ENCODE measurements around the gene LSAMP. TPM values are rescaled to one million over a fixed set of nuclear protein-coding genes. Genes with fewer than 3 reads are reported as not detected.

LSAMP gene
- total and polyA plus RNA-seq, 9 of the 15 experiments (the other 6 are each of a cell fraction or from before 2014, with no cell fraction given), result 0.09 to 0.11 TPM; not detected in 7

GRCh38 chr3:116417151-116417550 is 28.1 kb downstream of the LSAMP start (continued):
- TF ChIP-seq PCBP1 (IDR thresholded peaks at IDR 0.05; ENCODE audit: low read depth, low read length, poor library complexity, severe bottlenecking) (no peak), PTTG1 (tag; IDR thresholded peaks at IDR 0.05; ENCODE audit: low read depth) (no peak), NFIX (CRISPR knock-in tag; IDR thresholded peaks at IDR 0.05; ENCODE audit: low read depth) (no peak), FOXJ3 (CRISPR knock-in tag; IDR thresholded peaks at IDR 0.05) (no peak), THRAP3 (IDR thresholded peaks at IDR 0.05; ENCODE audit: borderline replicate concordance) (no peak), TEAD4 (IDR thresholded peaks at IDR 0.05; ENCODE audit: low read length) (no peak), TEAD4 (CRISPR knock-in tag; IDR thresholded peaks at IDR 0.05; ENCODE audit: borderline replicate concordance) (no peak), ZNF146 (CRISPR knock-in tag; IDR thresholded peaks at IDR 0.05; ENCODE audit: unreplicated experiment) (no peak), ZNF133 (CRISPR knock-in tag; IDR thresholded peaks at IDR 0.05) (no peak)
- TF ChIP-seq, protein P1, sequence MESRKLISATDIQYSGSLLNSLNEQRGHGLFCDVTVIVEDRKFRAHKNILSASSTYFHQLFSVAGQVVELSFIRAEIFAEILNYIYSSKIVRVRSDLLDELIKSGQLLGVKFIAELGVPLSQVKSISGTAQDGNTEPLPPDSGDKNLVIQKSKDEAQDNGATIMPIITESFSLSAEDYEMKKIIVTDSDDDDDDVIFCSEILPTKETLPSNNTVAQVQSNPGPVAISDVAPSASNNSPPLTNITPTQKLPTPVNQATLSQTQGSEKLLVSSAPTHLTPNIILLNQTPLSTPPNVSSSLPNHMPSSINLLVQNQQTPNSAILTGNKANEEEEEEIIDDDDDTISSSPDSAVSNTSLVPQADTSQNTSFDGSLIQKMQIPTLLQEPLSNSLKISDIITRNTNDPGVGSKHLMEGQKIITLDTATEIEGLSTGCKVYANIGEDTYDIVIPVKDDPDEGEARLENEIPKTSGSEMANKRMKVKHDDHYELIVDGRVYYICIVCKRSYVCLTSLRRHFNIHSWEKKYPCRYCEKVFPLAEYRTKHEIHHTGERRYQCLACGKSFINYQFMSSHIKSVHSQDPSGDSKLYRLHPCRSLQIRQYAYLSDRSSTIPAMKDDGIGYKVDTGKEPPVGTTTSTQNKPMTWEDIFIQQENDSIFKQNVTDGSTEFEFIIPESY (CRISPR knock-in tag; IDR thresholded peaks at IDR 0.05), result no peak
- TF ChIP-seq, protein P2, sequence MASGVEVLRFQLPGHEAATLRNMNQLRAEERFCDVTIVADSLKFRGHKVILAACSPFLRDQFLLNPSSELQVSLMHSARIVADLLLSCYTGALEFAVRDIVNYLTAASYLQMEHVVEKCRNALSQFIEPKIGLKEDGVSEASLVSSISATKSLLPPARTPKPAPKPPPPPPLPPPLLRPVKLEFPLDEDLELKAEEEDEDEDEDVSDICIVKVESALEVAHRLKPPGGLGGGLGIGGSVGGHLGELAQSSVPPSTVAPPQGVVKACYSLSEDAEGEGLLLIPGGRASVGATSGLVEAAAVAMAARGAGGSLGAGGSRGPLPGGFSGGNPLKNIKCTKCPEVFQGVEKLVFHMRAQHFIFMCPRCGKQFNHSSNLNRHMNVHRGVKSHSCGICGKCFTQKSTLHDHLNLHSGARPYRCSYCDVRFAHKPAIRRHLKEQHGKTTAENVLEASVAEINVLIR (CRISPR knock-in tag; IDR thresholded peaks at IDR 0.05), result no peak
